PC-3 (cell line): ENCODE data around the gene P2RX5.

ENCODE experiments used
- CTCF ChIP-seq: fragments of 300-600 bp; sonication (generic); conservative IDR thresholded peaks from 2 replicates; pipeline ENCODE4 v1.5.1; 2017; ENCODE audit warnings: antibody characterized with exemption, low read depth, mild to moderate bottlenecking, low read length
- EZH2 ChIP-seq: fragments of 300-600 bp; sonication (generic); IDR thresholded peaks from one replicate; pipeline ENCODE4 v1.6.1; 2017; ENCODE audit warnings: antibody characterized with exemption, mild to moderate bottlenecking, low read length; ENCODE audit not compliant: unreplicated experiment
- EZH2phosphoT487 ChIP-seq: fragments of 300-600 bp; sonication (generic); IDR thresholded peaks from 2 replicates; pipeline ENCODE4 v1.6.1; 2018; ENCODE audit warnings: mild to moderate bottlenecking, antibody characterized with exemption, low read length, borderline replicate concordance

- TF ChIP-seq CTCF (no peak), EZH2 (no peak), EZH2phosphoT487 (no peak)
Measured at GRCh38 chr17:3699951-3700350, 4.0 kb upstream of the P2RX5 start.
